Calu3 (cell line): ENCODE data around the gene LCLAT1. TPM values are rescaled to one million over a fixed set of nuclear protein-coding genes. Genes with fewer than 3 reads are reported as not detected.

ENCODE experiments used
- BruUV-seq: library from RNA; stranded (reverse); fragments of 400-500 nt; replicated peaks from 2 replicates; lab custom pipeline; 2021; lab: Mats Ljungman, UMichigan
- CTCF ChIA-PET: fragments of 300-600 bp; sonication (Branson Sonifier 250); formaldehyde crosslinking; loops from one replicate; lab custom pipeline; 2022; ENCODE audit warnings: antibody characterized with exemption; lab: Charles Lee
- DNase-seq: peaks from one replicate; pipeline ENCODE4 v3.0.0; 2022
- H3K27ac Mint-ChIP-seq: one replicate; pipeline ENCODE4 v1.8.0; 2022; ENCODE audit warnings: mixed read lengths; ENCODE audit not compliant: unreplicated experiment
- H3K27me3 Mint-ChIP-seq: one replicate; pipeline ENCODE4 v1.8.0; 2022; ENCODE audit warnings: mixed read lengths; ENCODE audit not compliant: unreplicated experiment
- H3K36me3 Mint-ChIP-seq: one replicate; pipeline ENCODE4 v1.8.0; 2022; ENCODE audit warnings: mild to moderate bottlenecking, moderate library complexity, mixed read lengths; ENCODE audit not compliant: insufficient read depth, unreplicated experiment
- H3K4me1 Mint-ChIP-seq: one replicate; pipeline ENCODE4 v1.8.0; 2022; ENCODE audit warnings: mild to moderate bottlenecking, low read depth, mixed read lengths; ENCODE audit not compliant: unreplicated experiment
- H3K4me3 Mint-ChIP-seq: one replicate; pipeline ENCODE4 v1.8.0; 2022; ENCODE audit warnings: mild to moderate bottlenecking, low read depth, moderate library complexity, mixed read lengths; ENCODE audit not compliant: unreplicated experiment
- H3K9me3 Mint-ChIP-seq: one replicate; pipeline ENCODE4 v1.8.0; 2022; ENCODE audit warnings: low read depth, mixed read lengths; ENCODE audit not compliant: unreplicated experiment
- CTCF ChIP-seq: fragments of 200-600 bp; IDR thresholded peaks from one replicate; pipeline ENCODE4 v1.8.0; 2022; ENCODE audit warnings: antibody characterized with exemption; ENCODE audit not compliant: unreplicated experiment
- intact Hi-C: fragments of 100-400 bp; cut with micrococcal nuclease; formaldehyde crosslinking; loops from one replicate; pipeline ENCODE4 v1.10.0; 2022; ENCODE audit not compliant: unreplicated experiment
- total RNA-seq: library from RNA; stranded (reverse); gene quantifications from 2 replicates; pipeline ENCODE4 v1.2.3, GENCODE V29; 2022

The LCLAT1 gene
- total RNA-seq, 1 experiment from 2014 or later = 47.6 TPM

- TF ChIP-seq CTCF = no peak
- no TSS peak for BruUV-seq
- H3K27me3 Mint-ChIP-seq = no peaks in the 10 kb centered on the region
- H3K9me3 Mint-ChIP-seq = no peaks in the 10 kb centered on the region
- peaks cover 25% of the 10 kb centered on the region for H3K4me1 Mint-ChIP-seq
- H3K27ac Mint-ChIP-seq = no peak overlapping the region
- intact Hi-C loops = no loop called here
- no peak overlapping the region for H3K4me3 Mint-ChIP-seq
- H3K36me3 Mint-ChIP-seq = no peaks in the 10 kb centered on the region
- CTCF ChIA-PET = interaction anchor here (1.7 kb wide), 1 partner anchor 451 kb away, joined by 7 read pairs; no protein-coding TSS in a partner anchor
- DNase-seq = no peak
Observed at GRCh38 chr2:30615926-30616325, 168.9 kb downstream of the LCLAT1 start.

GRCh38 chr2:30620102-30620501 lies 173.1 kb downstream of the LCLAT1 start:
- intact Hi-C loops = no loop called here
- no peak overlapping the region for H3K4me3 Mint-ChIP-seq
- H3K36me3 Mint-ChIP-seq = no peaks in the 10 kb centered on the region
- no peak for TF ChIP-seq CTCF
- CTCF ChIA-PET = no interaction called here
- DNase-seq = no peak
- H3K4me1 Mint-ChIP-seq = peaks cover 7% of the 10 kb centered on the region
- H3K9me3 Mint-ChIP-seq = no peaks in the 10 kb centered on the region
- H3K27ac Mint-ChIP-seq = no peak overlapping the region
- BruUV-seq = no TSS peak
- H3K27me3 Mint-ChIP-seq = no peaks in the 10 kb centered on the region

GRCh38 chr2:30621836-30622235 lies 174.8 kb downstream of the LCLAT1 start:
- Mint-ChIP-seq H3K4me3 (no peak overlapping the region), H3K27me3 (no peaks in the 10 kb centered on the region), H3K4me1 (no peaks in the 10 kb centered on the region), H3K9me3 (no peaks in the 10 kb centered on the region), H3K27ac (no peak overlapping the region), H3K36me3 (no peaks in the 10 kb centered on the region)
- CTCF ChIA-PET = no interaction called here
- BruUV-seq = no TSS peak
- intact Hi-C loops = no loop called here
- TF ChIP-seq CTCF = no peak
- DNase-seq = no peak

- CTCF ChIA-PET = interaction anchor here (0.7 kb wide), 2 partner anchors 31 to 885 kb away, joined by 3 read pairs; no protein-coding TSS in a partner anchor
- no peaks in the 10 kb centered on the region for H3K27me3 Mint-ChIP-seq
- TF ChIP-seq CTCF = no peak
- intact Hi-C loops = no loop called here
- no peaks in the 10 kb centered on the region for H3K36me3 Mint-ChIP-seq
- DNase-seq = no peak
- H3K9me3 Mint-ChIP-seq = no peaks in the 10 kb centered on the region
- H3K4me3 Mint-ChIP-seq = no peak overlapping the region
- H3K4me1 Mint-ChIP-seq = no peaks in the 10 kb centered on the region
- no TSS peak for BruUV-seq
- no peak overlapping the region for H3K27ac Mint-ChIP-seq
Observed at GRCh38 chr2:30622452-30622851, 175.4 kb downstream of the LCLAT1 start.
